Activated CD8-positive, alpha-beta memory T cell treated with anti-CD3 and anti-CD28 coated beads, Interleukin-2, amount 50 U/mL, for 1 hour (primary cell): ENCODE data around the gene SLC6A9.

Experiments
- DNase-seq: peaks from one replicate; pipeline ENCODE4 v3.0.0-alpha.2; 2020; ENCODE audit errors: extremely low read depth

The SLC6A9 gene

DNA sequence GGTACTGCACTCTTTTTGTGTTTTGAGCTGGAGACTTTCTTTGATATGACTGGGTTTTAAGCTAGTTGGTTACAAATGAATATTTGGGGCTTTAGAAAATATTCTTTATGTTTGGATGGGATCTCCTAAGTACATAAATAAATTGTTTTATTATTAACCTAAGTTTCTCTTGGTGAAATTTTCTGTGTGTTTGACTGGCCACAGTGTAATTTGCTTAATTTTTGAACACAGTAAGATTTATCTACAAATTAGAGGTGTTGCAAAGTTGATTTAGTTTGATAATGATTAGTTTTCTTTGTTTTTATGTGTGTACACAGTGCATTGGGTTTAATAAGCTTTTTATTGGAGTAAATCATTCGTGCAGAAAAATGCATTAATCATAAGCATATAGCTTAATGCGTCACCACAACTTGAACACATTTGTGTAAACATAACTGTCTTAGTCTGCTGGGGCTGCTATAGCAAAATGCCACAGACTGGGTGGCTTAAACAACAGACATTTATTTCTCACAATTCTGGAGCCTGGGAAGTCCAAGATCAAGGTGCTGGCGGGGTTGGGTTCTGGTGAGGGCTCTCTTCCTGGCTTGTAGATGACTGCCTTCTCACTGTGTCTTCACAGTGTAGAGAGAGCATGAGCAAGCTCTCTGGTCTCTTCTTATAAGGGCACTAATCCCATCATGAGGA lies 17.4 kb upstream of the SLC6A9 start:
- DNase-seq, result no peak

GRCh38 chr1:44047131-44047530 lies 15.9 kb upstream of the SLC6A9 start:
- DNase-seq, result no peak

- no peak for DNase-seq
Observed at GRCh38 chr1:44045064-44045463, 13.8 kb upstream of the SLC6A9 start.

DNA sequence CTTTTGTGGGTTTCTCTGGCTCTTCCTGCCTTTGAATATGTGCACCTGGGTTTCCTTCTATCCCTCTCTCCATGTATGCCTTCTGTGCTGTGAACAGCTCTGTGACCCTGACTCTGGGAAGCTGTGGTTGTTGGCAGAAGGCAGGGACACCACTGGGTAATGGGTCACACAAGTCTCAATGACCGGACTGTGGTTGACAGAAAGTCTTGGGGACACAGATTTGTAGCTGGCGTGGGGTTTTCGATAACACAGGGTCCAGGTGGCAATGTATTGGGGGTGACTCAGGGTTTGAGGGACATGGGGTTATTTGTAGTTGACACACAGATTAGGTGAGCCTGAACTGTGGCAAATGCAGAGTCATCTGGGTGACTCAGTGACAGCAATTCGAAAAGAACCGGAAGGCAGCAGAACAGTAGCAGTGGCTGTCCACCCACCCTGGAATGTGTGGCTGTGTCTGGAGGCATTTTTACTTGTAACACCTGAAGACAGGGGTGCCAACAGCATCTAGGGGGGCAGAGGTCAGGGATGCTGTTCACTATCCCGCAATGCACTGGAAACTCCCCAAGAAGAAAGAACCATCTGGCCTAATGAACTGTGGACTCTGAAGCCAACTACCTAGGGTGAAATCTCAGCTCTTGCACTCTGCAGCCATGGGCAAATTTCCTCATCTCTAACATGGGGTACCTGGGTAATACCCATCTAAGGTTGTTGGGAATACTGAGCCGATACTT lies 13.0 kb upstream of the SLC6A9 start:
- DNase-seq, result no peak

GRCh38 chr1:44043176-44044070 lies 12.2 kb upstream of the SLC6A9 start:
- DNase-seq, result no peak

GRCh38 chr1:44040846-44041245 lies 9.6 kb upstream of the SLC6A9 start:
- no peak for DNase-seq

DNA sequence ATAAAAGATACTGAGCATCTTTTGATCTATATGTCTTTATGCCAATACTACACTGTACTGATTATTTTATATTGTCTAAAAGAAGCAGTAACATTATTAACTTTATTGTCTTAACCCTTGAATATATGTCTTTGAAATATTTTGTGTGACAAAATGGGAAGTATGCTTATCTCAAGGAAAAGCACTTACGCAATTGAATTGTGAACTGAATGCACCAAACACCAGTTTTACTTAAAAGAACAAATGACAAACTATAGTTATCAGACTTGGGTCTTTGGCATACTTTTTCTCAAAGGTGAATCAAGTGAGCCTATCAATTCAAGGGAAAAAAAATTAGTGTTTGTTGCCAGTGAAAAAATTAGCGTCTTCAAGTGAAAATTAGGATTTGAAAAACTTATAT lies 9.2 kb upstream of the SLC6A9 start:
- no peak for DNase-seq

- no peak for DNase-seq
Observed at GRCh38 chr1:44038876-44039657, 7.8 kb upstream of the SLC6A9 start.

DNA sequence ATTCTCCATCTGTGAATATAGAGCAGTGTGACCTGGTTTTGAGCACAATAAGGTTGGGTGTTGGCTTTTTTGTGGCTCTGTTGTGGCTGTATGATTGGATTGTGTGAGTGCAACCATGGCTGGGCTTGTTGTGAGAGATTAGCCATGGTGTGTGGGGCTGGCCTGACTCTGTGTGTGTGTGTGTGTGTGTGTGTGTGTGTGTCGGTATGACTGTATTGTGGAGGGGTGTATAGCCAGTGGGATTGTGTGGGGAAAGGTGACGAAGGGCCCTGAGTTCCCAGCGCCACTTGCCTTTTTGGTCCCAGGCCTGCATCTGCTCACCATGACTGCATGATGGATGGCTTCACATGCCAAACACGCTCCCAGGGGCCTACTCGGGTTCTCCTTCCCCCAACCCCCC lies 5.9 kb upstream of the SLC6A9 start:
- no peak for DNase-seq

DNA sequence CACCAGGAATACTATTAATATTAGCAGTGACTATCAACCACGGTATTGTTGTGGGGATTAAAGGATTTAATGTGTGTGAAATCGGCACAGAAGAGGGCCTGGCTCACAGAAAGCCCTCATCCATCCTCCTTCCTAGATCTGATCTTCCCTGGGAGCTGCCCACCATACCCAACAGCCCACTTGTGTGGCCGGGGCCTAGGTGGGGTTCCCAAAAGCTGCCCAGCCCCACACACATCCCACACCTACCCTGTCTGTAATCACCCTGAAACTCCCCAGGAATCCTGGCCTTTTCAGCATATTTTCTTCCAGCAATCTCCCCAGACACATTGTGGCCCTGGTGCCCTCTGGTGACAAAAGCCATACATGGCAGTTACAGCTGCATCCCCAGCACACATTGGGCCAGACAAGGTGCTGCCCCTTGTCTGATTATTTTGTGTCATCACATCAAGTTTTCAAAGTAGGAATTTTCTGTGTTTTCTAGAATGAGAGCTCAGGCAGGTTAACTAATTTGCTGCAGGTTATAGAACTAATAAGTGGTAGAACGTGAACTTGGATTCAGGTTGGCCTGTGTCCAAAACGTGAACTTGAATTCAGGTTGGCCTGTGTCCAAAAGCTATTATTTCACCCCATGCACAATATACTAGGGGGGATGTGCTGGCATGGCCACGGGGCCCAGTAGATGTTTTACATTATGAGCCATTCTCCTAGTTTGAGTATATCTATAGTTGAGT lies 5.3 kb upstream of the SLC6A9 start:
- DNase-seq, result no peak

DNA sequence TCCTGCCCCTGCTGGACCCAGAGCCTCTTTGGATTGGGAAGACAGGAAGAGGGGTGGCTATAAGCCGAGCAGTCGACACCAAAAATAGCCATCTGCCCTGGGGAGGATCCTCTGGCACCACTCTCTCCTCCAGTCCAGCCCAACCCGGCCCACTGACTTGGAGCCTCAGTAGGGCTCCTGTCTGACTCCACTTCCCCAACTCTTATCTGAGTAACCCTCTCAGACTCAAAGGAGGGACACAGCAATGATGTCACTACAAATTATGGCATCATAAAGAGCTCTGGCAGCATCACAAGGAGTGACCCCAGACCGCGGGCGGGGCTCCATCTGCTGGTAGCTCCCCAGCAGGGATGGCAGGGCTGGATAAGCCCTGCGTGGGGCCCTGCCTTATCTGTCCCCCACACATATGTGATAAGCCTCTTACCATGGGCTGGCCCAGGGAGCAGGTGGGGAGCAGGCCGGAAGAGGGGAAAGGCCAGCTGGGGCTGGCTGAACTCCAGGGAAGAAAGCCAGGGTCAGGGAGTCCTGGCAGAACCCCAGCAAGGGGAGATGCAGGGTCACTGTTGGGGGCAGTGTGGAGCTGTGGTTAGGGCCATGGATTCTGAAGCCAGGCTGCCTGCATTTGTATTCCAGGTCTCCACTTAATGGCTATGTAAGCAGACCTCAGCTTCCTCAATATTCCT lies 4.6 kb upstream of the SLC6A9 start:
- no peak for DNase-seq

- no peak for DNase-seq
Observed at GRCh38 chr1:44034976-44035716, 3.9 kb upstream of the SLC6A9 start.

DNA sequence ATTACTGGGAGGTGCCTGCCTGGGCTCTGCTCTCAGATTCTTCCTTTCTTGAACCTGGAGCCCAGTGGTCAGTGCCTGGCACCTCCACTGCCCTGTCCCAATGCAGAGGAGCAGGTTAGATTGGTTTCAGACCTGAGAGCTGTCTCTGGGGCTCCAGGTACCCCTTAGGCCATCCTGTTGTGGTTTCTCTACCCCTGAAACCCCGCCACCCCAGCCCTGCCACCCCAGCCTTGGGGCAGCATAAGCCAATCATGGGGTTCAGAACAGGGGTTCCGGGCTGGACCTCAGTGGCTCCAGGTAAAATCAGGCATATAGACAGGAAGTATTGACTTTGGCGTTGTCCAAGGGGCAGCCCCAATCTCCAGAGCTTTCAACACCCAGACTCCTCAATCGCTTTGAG lies 3.2 kb upstream of the SLC6A9 start:
- no peak for DNase-seq

DNA sequence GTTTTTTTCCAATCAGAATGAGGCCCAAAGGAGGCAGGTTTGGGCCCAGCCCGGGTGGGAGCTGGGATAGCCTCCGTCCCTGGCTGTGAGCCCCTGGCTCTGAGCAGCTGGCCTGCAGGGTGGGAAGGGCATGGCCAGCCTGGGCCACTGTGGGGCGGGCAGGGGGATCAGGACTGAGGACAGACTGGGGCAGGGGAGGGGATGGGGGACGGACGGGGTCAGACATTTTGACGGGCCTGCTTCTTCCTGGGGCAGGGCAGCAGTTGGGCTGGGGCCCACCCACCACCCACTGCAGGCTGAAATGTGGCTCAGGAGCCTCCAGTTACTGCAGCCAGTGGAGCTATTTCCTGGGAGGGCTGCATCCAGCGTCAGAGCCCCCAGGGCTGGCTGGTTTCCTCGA lies 2.5 kb upstream of the SLC6A9 start:
- DNase-seq, result no peak

GRCh38 chr1:44033041-44033575 lies 1.8 kb upstream of the SLC6A9 start:
- no peak for DNase-seq

- no peak for DNase-seq
Observed at GRCh38 chr1:44032170-44032790, 1.0 kb upstream of the SLC6A9 start.

- DNase-seq, result no peak
Observed at GRCh38 chr1:44030605-44031251, 534 bp downstream of the SLC6A9 start.

DNA sequence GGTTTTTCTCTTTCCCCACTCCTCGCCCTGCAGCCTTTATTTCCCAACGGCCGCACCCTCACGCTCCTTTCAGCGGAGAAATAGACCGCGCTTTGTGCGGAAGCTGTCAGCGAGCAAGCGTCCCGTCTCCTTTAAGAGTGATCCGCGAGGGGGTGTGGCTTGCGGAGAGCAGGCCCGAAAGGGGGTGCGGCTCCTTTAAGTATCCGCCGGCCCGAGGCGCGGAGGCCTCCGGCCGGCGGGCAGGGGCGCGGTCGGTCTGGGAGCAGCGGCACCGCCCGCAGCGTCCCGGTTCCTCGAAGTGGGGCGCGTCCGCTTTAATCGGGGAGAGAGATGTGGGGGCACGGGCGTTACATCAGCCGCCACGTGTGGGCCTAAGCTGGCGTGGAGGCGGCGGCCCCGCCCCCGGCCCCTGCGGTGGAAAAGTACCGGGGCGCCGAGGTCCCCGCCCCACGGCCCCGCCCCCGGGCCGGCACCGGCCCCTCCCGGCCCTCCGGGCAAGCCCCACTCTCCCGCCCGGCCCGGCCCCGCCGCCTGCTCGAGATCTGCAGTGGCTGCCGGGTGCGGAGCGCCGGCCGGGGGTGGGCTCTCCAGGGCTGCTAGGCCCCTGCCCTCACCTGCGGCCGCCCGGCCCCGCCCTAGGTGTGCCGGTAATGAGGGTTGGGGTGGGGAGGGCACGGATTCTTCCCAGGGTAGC lies 1.2 kb downstream of the SLC6A9 start:
- peak; percentile 62 for DNase-seq
